SHP77 treated with DMSO at 0.1 percent for 48 hours (cell line): ENCODE results near the gene GRM2.
"Not testable (repeated sequence)": the region's sequence is repeated elsewhere in the genome, so short reads cannot be mapped to it uniquely, and the experiment has no call there.

ENCODE experiments used
- DNase-seq: peaks from one replicate; lab custom pipeline; 2025; lab: John Stamatoyannopoulos, UW

Gene GRM2

DNA sequence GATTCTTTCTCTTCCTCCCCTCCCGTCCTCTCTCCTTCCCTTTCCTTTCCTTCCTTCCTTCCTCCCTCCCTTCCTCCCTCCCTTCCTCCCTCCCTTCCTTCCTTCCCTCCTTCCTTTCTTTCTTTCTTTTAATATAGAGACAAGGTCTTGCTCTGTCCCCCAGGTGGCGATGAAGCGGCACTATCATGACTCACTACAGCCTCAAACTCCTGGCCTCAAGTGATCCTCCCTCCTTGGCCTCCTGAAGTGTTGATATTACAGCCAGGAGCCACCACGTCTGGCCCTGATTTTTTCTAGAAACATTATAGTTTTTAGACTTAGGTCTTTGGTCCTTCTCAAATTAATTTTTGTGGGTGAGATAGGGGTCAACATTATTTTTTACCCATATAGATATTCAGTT lies 15.5 kb downstream of the GRM2 start:
- no peak for DNase-seq

DNA sequence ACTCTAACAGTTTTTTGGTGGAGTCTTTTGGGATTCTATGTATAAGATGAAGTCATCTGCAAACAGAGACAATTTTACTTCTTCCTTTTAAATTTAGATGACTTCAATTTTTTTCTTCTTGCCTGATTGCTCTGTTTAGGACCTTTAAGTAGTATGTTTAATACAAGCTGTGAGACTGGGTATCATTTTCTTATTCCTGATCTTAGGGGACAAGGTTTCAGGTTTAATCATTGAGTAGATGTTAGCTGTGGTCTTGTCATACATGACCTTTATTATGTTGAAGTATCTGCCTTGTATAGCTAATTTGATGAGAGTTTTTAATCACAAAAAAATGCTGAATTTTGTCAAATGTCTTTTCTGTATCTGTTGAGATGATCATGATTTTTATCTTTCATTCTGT lies 20.6 kb downstream of the GRM2 start:
- DNase-seq = no peak

DNA sequence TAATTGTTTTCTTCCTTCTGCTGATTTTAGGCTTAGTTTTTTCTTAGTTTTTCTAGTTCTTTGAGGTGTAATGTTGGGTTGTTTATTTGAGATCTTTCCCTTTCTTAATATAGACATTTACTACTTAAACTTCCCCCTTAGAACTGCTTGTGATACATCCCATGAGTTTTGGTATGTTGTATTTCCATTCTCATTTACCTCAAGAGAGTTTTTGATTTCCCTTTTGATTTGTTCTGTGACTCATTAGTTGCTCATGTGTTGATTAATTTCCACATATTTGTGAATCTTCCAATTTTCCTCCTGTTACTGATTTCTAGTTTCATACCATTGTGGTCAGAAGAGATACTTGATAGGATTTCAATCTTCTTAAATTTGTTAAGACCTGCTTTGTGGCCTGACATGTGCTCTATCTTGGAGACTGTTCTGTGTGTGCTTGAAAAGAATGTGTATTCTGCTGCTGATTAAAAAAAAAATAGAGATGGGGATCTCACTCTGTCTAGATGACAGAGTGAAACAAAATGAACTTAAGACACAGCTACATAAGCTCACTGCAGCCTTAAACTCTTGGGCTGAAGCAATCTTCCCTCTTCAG lies 22.3 kb downstream of the GRM2 start:
- DNase-seq = no peak

DNA sequence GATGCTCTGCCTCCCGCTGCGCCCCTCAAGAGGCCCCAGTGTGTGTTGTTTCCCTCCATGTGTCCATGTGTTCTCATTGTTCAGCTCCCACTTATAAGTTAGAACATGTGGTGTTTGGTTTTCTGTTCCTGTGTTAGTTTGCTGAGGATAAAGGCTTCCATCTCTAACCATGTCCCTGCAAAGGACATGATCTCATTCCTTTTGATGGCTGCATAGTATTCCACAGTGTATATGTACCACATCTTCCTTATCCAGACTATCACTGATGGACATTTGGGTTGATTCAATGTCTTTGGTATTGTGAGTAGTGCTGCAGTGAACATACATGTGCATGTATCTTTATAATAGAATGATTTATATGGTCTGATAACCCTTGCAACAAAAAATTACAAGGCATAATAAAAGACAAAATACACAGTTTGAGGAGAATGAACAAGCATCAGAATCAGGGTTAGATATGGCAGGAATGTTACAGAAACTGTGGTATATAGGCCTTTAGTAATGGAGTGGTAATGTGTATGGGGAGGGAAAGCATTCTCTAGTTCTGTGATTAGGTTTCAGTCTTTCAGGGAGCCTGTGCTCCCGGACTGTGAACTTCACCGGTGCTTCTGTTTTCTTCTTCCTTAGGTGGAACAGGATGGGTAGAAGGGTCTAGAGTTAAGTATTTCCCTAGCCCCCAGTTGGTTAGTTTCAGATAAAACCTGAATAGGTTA lies 27.1 kb downstream of the GRM2 start:
- no peak for DNase-seq

DNA sequence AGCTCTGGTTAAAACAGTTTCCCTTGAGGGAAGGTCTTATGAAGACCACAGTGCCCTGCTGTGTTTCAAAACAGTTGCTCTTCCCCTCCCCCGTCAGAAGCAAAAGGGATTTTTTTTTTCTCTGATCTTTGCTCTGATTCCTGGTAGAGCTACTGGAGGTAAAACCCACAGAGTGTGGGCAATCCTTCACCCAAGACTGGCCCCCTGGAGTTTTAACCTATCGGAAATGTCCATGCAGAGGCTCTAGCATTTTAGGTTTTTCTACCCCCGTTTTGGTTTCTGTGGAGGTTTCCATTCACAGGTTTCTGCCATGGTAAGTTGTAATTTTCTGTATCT lies 27.7 kb downstream of the GRM2 start:
- no peak for DNase-seq

DNA sequence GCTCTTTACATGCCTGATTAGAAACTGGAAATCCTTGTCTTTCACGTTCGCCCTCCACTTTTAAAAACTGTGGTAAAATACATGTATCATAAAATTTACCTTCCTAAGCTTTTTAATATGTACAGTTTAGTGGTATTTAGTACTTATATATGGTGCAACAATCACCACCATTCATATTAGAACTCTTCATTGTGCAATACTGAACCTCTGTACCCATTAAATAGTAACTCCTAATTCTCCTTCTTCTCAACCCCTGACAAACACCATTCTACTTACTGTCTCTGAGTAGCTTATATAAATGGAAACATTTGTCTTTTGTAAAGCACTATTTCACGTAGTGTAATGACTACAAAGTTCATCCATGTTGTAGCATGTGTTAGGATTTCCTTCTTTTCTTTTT lies 28.2 kb downstream of the GRM2 start:
- no peak for DNase-seq

DNA sequence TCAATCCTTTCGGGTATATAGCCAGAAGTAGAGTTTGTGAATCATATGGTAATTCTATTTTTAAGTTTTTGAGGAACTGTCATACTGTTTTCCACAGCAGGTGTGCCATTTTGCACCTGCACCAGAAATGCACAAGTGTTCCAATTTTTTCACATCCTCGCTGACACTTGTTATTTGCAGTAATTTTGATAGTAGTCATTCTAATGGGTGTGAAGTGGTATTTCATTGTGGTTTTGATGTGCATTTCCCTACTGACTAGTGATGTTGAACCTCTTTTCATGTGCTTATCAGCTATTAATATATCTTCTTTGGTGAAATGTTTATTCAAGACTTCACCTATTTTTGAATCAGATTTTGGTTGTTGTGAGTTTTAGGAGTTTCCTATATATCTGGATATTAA lies 29.1 kb downstream of the GRM2 start:
- DNase-seq = no peak

DNA sequence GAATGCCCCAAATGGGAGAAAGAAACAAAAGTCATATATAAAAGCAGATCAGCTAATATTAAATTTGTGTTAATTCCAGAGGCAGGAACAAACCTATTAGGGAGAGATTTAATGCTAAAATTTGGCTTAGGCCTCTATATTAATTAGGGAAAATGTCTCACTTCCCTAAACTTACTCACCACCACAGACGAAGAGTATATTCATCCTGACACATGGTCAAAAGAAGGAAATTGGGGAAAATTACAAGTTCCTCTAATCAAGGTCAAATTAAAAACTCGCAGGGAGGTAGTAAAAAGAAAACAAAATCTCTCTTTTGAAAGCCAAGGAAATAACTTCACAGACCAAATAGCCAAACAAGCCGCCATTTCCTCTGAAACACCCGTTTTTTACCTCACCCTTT lies 32.2 kb downstream of the GRM2 start:
- no peak for DNase-seq

DNA sequence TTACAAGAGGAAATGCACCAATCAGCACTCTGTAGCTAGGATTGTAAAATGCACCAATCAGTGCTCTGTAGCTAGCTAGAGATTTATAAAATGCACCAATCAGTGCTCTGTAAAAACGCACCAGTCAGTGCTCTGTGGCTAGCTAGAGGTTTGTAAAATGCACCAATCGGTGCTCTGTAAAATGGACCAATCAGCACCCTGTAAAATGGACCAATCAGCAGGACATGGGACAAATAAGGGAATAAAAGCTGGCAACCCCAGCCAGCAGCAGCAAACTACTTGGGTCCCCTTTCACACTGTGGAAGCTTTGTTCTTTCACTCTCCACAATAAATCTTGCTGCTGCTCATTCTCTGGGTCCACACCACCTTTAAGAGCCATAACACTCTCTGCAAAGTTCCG lies 35.5 kb downstream of the GRM2 start:
- DNase-seq = not testable (repeated sequence)

DNA sequence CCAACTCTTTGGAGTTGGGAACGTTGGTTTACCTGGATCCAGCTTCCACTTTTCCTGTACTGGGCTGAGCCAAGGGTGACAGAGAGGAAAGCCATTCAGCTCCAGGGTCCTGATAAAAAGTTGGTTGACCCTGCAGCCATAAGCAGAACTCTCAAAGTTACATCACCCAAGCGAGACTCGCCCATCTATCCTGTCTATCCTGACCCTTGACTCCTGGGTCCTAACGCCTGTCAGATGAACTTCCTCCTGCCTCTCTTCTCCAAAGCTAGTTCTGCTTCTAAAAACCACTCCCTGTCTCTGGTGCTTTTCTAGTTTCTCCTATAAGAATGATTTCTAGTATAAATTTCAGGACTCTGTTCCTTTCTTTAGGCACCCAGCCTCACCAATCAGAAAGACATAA lies 36.1 kb downstream of the GRM2 start:
- DNase-seq = not testable (repeated sequence)

DNA sequence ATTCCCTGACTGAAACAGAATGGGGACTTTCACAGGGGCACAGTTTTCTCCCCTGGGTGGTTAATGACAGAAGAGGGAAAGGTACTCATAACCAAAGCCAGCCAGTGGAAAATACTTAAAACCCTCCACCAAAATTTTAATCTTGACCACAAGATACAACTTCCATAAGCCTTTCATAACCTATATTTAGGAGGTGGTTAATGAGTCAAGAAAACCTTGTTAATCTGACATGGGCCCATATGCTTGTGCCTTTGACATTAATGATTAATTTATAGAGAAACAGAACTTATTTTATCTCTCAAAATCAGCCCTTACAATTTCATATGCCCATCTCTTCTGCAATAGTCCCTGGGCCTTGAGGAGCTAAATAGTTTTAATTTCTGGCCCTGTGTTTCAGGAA lies 41.0 kb downstream of the GRM2 start:
- DNase-seq = no peak

DNA sequence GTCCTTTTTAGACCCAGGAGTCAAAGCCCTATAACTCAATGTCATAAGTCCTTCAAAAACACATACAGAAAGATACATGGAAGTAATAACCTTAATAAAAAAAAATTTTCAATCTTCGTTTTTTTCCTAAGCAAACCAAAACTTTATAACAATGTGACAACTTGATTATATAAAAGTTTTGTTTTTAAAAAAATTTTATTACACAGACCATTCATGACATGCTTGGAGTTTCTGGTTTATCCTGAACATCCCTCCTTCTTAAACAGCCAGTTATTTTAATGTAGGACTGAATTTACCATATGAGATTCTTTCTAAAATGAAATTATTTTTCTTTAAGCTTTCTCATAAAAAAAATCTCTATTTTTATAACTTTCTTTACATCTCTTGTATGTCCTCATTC lies 41.5 kb downstream of the GRM2 start:
- DNase-seq = no peak

DNA sequence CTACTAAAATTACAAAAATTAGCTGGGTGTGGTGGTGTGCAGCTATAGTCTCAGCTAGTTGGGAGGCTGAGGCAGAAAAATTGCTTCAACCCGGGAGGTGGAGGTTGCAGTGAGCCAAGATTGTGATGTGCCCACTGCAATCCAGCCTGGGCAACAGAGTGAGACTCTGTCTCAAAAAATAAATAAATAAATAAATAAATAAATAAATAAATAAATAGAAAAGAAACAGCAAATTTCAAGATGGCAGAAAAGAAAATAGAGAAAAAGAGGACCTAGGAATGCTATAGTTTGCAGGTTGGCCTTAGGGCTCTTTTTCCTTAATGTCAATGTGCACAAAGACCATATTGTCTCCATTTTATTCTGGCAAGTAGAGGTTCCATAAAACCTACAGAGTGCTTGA lies 44.0 kb downstream of the GRM2 start:
- DNase-seq = no peak

DNA sequence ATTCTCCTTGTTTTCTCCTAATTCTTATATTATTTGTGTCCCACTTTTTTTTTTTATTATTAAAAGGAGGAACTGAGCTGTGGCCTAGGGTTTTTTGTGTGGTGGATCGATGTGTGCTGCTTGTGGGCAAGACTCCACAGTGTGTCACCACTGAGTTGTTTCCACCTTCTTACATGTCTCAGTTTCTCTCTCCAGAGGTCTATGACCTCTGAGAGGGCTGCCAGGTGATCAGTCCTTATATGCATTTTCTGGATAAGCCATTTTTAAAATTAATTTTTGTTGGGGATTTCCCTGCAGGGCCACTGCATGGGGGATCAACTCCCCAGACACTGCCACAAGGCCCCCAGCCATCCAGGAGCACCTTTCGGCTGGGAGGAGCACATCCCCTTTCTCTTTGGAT lies 44.4 kb downstream of the GRM2 start:
- DNase-seq = no peak

DNA sequence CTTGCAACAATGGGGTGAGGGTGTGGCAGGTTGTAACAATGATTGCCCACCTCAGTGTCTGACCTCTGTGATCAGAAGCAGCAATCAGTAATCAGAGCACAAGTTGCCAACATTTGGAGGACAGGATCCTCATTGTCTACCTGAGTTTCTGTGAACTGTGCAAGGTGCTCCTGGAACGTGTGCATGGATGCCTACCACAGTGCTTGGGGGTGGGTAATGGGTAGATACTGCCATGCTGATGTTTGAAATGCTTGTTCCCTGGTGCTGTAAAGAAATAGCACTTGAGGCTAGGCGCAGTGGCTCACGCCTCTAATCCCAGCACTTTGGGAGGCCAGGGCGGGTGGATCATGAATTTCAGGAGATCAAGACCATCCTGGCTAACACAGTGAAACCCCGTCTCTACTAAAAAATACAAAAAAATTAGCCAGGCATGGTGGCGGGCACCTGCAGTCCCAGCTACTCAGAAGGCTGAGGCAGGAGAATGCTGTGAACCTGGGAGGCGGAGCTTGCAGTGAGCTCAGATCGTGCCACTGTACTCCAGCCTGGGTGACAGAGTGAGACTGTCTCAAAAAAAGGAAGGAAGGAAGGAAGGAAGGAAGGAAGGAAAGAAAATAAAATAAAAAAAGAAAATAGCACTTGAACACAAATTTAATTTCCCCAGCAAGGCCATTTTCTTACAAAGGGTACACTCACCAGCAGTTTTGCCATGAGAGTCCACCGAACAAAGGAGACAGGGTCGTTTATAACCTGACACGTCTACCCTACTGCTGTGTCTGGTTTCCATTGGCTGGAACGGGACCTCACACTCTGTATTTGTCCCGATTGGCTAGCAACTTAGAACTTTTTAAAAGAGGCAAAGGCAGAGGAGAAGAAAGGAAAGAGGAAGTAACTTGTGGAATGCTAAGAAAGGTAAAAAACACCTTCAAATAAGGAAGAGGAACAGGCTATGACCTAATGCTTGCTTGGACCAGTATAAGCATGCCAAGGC lies 47.2 kb downstream of the GRM2 start:
- DNase-seq = not testable (repeated sequence)

DNA sequence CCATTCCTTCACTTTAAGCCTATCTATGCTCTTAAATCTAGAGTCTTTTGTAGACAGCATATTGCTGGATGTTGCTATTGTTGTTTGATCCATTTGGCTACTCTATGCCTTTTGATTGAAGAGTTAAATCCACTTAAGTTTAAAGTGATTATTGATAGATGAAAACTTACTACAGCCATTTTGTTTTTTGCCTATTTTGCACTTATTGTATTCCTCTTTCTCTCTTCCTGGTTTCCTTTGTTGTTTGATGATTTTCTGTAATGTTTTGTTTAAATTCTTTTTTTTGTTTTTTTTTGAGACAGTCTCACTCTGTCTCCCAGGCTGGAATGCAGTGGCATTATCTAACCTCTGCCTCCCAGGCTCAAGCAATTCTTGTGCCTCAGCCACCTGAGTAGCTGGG lies 52.3 kb downstream of the GRM2 start:
- no peak for DNase-seq
